HG02571 (cell line): ENCODE results near the gene LRMDA.

ENCODE experiments used
- ATAC-seq: cut with Tn5 transposase; IDR thresholded peaks from one replicate; pipeline ENCODE4 v1.9.1; 2021; ENCODE audit warnings: mild to moderate bottlenecking, moderate library complexity; ENCODE audit not compliant: unreplicated experiment

LRMDA gene

DNA sequence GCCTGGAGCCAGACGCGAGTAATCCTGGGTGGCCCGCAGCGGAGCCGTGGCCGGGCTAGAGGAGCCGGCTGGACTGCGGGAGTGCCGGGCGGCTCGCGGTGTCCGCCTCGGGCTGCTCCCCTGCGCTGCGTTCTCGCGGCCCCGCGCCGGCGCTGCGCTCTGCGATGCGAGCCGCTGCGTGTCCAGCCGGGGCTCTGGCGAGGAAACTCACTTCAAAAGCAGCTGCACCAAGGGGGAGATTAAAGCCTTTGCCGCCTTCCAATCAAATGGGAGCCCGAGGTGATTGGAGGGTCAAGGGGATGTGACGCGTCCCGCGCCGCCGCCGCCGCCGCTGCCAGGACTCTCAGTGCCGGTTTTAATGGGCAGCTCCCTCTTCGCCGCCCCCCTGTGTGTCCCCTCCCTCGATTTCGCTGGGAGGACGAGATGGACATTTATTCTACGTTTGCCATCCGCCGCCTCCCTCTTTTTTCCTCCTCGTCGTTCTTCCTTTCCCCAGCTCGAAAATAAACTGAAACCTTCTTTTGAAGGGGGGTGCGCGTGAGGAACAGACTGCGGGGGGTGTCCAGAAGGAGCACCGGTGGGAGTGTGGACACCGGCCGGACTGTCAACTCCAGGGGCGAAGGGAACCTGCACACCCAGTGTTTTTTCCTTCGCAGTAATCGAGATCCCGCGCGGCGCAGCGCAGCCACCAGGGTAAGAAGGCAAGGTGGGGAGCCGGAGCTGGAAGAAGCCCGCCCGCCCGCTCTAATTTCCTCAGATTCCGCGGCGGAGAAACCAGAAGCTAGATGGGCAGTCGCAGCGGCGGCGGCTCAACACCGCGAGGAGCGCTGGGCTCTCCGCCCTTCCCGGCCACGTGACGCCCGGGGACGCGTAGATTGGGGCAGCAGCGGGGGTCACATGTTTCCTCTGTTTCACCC, 29.6 kb upstream of the LRMDA start, which contains the start of gene ZNF503:
Gene ZNF503, minus strand, starts transcription at position 196 of the 917 bp plus-strand sequence. CDS start 345 bp downstream, outside the sequence.
- peak; percentile 44 for ATAC-seq

DNA sequence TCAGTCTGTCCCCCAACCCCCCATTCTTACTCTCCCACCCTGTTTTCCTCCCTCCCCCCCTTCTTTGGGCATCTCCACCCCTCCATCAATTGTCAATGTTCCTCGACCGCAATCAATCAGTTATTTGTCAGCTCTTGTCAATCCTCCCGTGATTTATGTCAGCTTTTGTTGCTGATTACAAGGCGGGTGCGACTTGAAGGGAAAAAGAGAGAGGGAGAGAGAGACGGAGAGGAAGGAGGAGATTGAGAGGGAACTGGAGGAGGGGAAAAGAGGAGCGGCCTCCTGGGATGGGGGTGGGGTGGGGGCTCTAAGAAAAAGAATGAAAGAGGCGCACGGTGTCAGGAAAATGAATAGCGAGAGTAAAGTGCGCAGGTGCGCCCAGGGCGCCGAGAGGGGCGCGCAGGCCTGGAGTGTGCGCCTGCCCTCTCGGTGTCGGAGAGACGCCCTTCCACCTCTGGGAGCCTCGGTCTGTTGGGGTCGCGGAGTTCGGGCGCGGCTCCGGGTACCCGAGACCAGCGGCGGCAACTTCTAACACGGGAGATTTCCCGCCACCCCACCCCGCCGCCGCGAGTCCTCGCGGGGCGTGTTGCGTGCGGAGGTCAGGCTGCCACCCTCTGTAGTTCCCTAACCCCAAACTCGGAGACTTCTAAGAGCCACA, 28.8 kb upstream of the LRMDA start:
- no peak for ATAC-seq

DNA sequence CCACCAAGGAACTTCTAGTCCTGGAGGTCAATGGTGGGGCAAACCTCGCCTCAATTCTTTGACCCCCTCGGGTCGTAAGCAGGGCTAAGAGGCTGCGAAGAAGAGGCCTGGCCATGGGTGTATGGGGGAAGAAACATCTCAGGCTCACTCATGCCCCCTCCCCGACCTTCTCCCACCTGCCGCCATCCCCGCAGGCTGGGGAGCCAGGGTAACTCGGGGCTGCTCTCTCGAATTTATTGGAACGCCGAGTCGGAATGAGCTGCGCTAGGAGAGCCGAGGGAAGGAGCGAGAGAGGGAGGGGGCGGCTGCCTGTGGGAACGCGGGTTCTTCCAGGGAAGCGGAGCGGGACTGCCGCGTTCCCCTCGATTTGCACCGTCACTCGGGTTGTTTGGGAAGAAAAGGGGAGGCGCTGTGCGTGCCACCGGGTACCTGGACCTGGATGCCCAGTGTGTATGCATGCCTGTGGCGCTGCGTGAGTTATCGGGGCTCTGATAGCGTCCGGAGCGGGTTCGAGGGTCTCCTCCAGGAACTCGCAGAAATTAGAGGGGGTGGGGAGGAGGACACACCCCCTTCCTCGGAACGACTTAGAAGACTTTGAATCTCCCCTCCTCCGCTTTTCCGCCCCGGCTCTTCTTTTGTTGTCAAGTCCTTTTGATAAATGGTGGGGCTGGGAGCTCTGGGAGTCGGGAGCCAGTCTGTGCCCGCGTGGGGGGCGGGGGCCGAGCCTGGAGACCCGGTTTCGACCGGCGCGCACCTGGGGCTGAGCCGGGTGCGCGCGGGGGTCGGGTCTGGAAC, 28.1 kb upstream of the LRMDA start:
- ATAC-seq = no peak

DNA sequence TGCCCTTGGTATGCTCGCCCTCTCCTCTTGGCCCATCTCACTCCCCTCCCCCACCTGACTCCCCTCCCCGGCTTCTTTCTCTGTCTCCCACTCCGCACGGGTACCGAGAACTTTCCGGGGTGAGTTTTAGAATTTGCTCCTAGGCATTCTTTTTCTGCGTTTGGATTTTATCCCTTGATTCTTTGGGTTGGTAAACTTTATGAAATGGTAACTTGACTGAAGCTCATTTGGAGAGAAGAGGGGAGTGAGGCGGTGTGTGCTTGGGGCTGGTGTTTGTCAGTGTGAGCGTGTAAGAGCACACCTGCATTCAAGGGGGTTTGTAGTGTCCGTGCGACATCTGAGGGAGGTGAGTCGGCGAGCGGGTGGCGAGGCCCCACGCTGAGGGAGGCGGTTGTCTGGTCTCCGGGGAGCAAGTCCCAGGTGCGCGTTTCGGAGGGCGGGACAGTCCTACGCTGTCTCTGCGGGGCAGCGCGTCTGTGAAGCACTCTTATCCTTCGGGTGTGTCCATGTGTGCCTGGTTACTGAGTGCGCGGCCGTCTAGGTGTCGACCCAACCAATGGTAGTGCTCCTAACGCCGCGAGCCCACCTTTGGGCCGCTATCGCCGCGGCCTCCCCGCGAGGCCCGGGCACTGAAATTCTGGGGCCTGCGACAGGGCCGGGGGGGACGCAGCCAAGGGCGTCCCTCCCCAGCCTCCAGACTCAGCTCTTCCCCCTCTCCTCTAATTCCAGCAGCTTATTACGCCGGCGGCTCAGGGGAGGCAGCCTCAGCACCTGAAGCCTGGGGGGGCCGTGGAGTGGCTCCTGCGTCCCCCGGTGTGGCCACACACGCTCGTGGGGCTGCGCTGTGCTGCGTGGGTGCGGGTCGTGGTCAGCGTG, 27.2 kb upstream of the LRMDA start:
- no peak for ATAC-seq

DNA sequence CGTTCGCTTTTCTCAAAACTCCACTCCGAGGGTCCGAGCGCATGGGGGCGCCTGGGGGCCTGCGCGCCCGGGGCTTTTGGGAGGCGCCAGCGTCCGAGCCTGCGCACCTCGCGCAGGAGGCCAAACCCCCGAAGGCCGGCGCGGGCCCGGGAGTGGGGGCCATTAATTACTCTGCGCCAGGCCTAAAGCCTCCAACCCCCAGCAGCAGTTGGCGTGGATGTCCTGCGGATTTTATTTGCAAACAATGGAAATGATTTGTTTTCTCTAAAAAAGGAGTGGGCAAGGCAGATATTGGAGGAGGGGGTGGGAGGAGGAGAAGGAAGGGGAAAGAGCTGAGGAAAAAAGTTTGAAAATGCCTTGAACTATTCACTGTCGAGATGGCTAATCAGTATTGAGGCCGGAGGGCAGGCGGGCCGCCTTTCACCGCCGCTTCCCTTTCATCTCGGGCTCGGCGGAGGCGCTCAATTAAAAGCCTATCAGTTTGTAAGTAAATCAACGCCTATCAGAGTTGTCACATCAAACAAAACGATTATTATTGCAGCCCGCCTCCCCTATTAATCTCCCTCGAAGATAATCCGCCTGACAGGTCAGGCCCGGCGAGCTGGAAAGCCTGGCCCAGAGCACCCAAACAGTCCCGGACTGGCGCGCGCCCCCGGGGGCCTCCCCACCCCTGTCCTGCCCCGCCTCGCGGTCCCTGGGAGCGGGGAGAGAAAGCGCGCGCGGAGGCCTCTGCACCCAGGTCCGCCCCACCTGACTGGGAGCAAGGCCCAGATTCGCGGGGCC, 26.4 kb upstream of the LRMDA start:
- no peak for ATAC-seq

DNA sequence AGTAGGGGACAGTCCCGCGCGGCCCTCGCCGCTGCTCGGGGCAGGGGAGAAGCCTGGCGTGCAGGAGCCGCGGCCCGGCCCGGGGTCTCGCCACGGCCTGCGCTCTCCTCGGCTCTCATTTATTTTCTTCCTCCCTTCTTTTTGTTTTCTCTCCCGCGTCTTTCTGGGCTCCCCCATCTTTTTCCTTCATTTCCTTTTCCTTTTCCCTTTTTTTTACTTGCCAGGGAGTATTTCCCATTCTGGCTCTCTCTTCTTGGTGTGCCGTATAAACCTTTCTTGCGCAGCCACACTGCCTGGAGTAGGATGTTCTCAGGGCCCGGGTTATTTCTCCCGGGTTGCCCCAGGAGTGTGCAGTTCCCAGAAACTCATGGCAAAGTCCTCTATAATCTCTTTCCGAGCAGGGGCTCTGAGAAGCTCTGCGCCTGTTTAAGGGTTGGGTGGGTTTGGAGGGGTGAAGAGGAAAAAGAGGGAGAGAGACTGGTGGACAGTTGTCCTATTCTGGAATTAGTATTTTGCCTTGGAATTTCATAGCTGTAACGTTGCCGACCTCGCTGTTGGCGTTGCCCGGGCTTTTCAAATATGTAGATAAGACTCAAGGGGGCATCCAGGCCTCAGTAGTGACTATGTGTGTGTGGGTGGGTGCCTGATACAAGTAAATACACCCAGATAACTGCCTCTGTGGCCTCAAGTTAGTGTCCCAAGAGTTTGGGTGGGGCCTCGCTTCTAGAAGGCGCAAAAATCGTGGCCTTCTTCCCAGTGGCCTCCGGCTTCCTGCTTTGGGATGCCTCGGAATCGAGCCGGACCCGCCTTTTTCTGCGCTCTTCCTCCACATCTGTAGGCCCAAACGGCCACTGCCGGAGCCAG, 25.6 kb upstream of the LRMDA start:
- no peak for ATAC-seq

DNA sequence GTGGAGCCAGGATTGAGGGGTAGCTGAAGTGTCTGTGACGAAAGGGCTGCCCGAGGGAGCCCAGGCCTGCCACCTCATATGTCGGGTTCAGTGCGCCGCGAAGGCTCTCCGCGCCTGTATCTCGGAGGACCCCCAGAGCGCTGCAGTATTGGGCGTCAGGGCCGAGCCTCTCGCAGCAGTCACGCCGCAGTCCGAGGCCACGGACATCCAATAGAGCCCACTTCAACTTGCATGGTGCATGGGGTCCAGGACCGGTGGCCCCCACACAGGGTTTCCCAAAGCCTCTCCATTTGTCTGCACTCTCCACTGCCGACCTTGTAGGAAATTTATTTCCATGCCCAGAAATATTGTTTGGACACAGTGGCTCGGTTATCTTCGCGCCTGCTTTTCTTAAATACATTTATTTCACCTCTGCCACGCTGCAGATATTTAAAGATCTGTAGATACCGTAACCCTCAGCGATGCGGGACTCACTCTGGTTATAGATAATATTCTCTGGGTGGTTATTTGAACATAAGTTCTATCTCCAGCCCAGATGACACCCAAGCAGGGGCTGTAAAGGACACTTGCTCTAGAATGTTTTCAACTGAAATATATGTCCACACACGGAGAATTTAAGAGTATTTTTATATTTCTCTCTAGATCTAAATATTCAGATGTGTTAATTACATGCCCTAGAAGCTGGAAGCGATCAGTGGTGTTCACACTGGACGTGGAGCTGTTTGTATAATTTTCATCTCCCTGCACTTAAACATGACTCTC, 24.8 kb upstream of the LRMDA start:
- no peak for ATAC-seq

DNA sequence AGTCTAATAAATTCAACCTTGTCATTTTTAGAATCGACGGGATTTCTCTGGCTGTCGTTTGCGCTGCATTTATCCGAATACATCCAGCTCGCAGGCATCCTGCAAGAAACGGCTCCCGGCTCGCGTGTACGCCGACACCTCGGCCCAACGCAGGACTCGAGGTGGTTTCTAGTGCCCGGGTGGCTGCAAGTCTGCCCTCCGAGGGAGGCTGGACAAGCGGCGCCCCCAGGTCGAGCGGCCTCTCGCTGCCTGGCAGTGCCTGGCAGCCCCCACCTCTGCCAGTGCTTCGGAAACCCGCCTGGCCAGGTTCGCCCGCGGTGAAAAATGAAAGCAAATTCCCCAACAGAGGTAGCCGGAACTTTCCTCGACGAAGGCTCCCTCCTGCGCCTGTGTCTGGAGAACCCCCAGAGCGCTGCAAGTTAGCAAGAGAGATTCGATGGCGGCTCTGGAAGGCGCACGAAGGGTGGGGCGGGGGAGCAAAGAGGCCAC, 24.2 kb upstream of the LRMDA start:
- ATAC-seq = no peak

DNA sequence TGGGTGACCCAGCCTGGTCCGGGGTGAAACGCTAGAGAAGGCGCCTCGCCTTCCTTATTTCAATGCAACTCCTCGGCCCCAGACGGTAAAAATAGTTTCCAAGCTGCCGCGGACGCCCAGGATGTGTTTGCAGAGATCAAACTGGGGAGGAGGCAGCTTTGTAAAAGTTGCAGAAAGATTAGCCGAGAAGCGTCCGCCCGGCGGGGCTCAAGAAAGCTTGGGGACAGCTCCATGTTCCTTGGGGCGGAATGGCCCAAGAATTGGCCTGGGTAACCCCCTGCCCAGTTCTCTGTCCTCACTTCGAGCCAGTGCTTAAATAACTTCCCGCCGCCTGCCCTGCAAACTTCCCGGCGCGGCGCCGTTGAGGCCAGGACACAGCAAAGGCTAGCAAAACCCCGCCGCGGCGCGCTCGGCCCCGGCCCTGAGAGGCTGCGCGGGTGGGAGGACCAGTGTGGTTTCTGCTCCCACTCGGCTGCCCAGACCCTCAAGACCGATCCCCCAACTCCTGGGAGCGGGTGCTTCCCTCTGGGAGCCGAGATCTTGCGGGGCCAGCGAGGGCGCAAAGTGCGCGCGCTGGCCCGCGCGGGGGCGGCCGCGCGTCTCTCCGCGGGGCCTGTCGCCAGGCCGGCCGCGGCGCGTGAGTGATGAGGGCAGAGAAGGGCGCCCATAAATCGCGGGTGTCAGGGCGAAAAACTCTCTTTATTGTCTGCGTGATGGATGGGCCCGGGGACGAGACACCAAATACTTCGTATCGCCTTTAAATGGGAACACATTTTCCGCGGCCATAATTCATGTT, 23.5 kb upstream of the LRMDA start:
- no peak for ATAC-seq

DNA sequence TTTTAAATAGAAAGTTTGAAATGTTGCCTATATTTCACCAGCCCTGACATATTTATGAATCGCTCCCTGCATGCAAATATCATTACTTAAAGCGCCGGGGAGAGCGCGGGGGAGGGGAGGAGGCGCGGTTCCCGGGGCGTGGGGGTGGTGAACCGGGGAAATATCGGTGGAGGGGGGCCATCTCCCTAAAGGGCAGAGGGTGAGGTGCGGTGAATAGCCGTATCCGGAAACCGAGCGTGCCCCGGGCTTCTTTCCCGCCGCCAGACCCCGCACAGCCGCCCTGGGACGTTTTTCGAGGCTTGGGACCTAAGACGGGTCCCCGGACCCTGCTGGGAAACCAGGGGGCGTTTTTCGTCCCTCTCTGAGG, 22.9 kb upstream of the LRMDA start:
- ATAC-seq = no peak

DNA sequence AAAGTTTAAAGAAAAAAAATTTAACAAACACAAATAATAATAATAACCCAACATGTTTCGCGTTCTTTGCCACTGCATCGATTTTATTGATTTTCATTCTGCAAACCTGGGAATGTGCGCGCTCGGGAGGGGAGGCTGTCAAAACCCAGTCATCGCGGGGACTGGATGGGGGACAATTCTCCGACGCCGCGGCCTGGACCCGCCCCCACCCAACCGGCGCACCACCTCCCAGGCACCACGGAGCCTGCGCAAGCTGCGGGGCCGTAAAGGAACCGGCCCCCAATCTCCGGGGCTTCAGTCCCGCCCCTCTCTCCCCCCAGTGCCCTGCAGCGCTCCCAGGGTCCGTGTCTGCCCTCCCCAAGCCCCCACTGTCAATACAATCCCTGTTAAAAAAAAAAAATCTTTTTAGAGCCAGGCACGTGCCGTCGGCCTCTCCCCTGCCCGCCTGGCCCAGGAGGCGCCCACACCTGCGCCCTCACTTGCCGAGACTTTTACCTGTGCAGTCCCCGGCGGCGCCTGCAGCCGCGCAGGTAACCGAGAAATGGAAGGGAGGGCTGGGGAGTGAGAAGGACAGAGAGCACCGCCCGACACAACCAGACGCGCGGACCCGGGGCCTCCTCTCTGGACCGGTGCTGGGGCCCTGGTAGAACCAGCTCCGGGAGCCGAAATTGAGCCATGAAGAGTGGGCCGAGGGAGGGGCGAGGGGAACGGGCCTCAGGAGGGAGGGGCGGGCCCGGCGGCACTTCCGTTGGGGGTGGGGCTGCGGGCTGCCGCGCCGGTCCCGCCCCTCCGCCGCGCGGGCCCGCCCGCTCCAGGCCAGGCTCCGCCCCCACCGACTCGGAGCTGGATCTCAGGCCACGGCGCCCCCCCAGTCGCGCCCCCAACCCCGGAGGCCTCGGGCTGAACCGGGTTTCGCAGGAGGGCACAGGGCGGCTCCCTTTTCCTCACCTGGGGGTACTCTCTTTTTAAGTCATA, 22.2 kb upstream of the LRMDA start:
- ATAC-seq = no peak

DNA sequence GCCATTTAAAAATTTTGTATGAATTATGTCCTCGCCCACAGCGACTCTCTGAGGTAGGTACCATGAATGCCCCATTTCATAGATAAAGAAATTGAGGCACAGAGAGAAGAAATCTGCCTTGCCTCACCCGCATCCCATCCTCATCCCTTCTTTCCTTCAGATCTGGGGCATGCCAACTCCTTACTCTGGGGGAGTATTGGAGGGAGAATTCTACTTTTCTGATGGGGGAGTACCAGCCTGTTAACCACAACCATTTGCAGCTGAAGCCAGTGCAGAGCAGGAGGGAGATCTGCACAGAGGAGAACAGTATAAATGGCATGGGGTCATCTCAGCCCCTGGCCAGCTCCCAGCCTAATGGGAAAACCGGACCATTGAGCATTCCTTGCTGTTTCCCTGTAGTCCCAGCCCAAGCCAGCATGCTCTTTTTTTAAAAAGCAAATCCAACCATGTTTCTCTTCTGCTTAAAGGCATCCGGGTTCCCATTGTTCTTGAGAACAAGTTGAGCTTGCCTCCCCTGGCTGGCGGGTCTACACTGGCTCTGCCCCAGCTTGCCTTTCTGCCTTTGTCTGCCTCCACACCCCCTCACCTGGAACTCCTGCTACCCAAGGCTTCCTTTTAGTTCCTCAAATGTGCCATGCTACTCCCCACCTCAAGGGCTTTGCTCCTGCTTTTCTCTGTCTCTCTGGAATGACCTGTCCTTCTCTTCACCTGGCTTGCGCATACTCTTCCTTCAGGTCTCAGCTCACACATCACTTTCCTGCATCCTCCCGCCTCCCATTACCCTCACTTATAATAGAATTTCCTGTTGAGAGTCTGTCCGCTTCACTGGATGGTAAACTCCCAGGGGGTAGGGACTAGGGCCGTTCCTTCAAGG, 21.1 kb upstream of the LRMDA start:
- no peak for ATAC-seq

DNA sequence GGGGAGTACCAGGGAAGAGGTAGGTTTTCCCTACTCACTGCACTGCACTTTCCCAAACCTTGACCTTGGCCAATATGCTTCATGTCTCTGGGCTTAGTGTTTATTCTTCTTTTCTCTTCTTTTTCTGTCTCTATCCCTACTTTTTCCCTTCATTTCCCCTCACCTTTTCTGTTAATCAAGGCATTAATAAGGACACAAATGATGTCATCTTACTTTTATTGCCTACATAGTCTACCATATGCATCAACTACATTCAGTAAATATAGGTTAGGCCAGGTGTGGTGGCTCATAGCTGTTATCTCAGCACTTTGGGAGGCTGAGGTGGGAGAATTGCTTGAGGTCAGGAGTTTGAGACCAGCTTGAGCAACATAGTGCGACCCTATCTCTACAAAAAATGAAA, 16.9 kb upstream of the LRMDA start:
- no peak for ATAC-seq

DNA sequence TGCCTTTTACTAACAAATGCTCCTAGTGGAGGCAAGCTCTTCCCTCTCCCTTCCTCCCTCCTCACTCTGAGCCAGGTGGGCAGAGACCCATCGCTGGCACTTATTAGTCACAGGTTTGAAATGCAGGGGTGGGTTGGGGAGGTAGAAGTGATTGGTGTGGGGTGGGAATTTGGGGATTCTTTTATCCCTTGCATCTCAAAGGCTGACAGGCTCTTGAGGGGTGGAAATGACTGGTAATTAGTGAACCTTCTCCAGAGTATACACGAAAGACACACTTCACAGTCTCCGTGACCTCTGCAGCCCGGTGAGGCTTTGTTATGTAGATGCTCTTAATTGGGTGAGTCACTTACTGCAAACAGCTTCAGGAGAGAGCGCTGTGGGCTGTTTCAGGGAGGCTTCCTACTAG, 13.9 kb upstream of the LRMDA start:
- no peak for ATAC-seq

DNA sequence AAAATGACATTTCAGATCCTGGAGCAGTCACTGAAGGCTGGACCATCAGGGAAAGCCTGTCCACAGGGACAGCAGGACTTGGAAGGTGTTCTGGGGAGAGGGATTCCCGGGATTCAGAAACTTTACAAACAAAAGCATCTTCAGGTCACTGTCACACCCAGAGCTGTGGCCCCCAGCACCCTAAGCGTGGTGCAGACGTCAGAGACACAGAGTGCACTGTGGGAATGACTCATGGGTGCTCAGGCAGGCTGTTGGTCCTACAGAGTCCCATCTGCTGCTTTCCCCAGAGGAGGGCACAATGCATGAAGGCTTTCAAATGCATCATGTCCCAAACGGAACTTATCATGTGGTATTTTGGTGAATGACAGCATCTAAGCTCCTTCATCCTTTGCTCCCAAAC, 13.1 kb upstream of the LRMDA start:
- no peak for ATAC-seq
